Osteoblast (primary cell): ENCODE results near the gene GADD45G. TPM values are rescaled to one million over a fixed set of nuclear protein-coding genes. Genes with fewer than 3 reads are reported as not detected.
A peak's percentile ranks its signal among the peaks of the same experiment; 100 is the strongest.

ENCODE experiments used
- DNase-seq: peaks from one replicate; pipeline ENCODE4 v3.0.0; 2011; ENCODE audit warnings: low spot score, mixed read lengths; ENCODE audit not compliant: insufficient read length; ENCODE audit errors: missing footprints
- H2AFZ ChIP-seq: 2 replicates; pipeline ENCODE4 v1.6.0; 2011; ENCODE audit warnings: mild to moderate bottlenecking, low read length
- H3K27ac ChIP-seq: 2 replicates; pipeline ENCODE4 v1.5.1; 2011; ENCODE audit warnings: mild to moderate bottlenecking, low read depth, low read length, moderate library complexity
- H3K27me3 ChIP-seq: 2 replicates; pipeline ENCODE4 v1.6.0; 2012; ENCODE audit warnings: mild to moderate bottlenecking, control low read depth, inconsistent platforms, low read length, moderate library complexity; ENCODE audit not compliant: insufficient read depth
- H3K36me3 ChIP-seq: 2 replicates; pipeline ENCODE4 v1.5.1; 2011; ENCODE audit warnings: mild to moderate bottlenecking, low read length, control low read depth, moderate library complexity; ENCODE audit not compliant: insufficient read depth
- H3K4me1 ChIP-seq: 2 replicates; pipeline ENCODE4 v1.5.1; 2011; ENCODE audit warnings: mild to moderate bottlenecking, low read length, control low read depth, moderate library complexity; ENCODE audit not compliant: insufficient read depth
- H3K4me2 ChIP-seq: 2 replicates; pipeline ENCODE4 v1.6.0; 2011; ENCODE audit warnings: mild to moderate bottlenecking, low read length; ENCODE audit not compliant: insufficient read depth
- H3K4me3 ChIP-seq: fragments of 200-600 bp; sonication (generic); 3 replicates; pipeline ENCODE4 v1.5.1; 2012; ENCODE audit warnings: mild to moderate bottlenecking, low read length, inconsistent platforms; ENCODE audit not compliant: insufficient read depth
- H3K79me2 ChIP-seq: 2 replicates; pipeline ENCODE4 v1.6.0; 2012; ENCODE audit warnings: mild to moderate bottlenecking, low read length, control low read depth, inconsistent platforms; ENCODE audit not compliant: insufficient read depth
- H3K9me3 ChIP-seq: 2 replicates; pipeline ENCODE4 v1.5.1; 2011; ENCODE audit warnings: low read depth, low read length, control low read depth
- H4K20me1 ChIP-seq: 2 replicates; pipeline ENCODE4 v1.6.0; 2012; ENCODE audit warnings: mild to moderate bottlenecking, low read length, control low read depth; ENCODE audit not compliant: insufficient read depth
- CTCF ChIP-seq: IDR thresholded peaks from 2 replicates; pipeline ENCODE4 v1.5.1; 2011; ENCODE audit warnings: mild to moderate bottlenecking, low read depth, low read length, moderate library complexity; ENCODE audit errors: extremely low read depth
- total RNA-seq: library from RNA; depleted of rRNA; stranded (reverse); fragments of >200 nt; gene quantifications from 2 replicates; pipeline ENCODE4 v1.2.3, GENCODE V29; 2012

GADD45G gene
- total RNA-seq, 1 donor: under 0.01 TPM

DNA sequence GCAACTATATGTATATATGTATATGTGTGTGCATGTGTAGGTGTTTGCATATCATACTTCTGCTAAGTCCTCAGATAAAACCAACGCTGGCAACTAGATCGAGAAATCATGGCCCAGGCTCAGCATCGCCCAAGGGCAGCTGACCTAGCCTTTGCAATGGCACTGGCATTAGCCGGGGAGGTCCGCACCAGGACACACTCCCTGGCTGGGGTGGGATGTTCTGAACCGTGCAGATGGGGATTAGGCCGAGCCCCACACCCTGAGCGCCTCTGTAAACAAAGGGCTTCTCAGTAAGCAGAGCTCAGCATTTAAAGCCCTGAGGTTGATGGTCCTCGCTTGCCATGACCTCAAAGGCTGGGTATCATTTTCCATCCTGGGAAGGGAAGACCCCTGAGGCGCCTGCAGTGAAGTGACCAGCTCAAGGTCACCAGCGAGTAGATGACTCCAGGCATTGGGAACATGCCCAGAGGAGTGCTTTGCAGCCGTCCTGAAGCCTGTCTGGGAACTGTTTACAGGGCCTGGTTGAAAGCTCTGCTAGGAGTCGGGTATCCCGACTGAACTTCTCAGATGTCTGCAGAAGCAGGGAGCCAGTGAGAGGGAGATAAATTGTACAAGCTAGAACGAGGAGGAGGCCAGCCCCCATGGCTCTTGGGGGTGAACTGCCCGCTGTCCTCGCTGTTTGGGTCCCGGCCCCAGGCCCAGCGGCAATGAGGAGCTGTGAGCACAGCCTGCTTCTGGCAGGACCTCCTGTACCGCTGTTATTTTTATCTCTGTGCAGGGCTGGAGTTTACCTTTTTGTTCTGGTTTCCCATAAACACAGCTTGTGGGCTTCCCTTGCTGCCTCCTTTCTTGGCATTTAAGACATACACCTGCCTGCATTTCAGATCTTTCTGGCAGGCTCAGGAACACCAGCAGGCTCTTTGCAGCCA, 18.4 kb downstream of the GADD45G start:
- Histone ChIP-seq H3K79me2 (no peaks in the 10 kb centered on the region), H3K27me3 (no peaks in the 10 kb centered on the region), H3K4me1 (no peaks in the 10 kb centered on the region), H4K20me1 (no peaks in the 10 kb centered on the region), H3K27ac (no peak overlapping the region), H3K4me3 (no peak overlapping the region), H3K36me3 (no peaks in the 10 kb centered on the region), H3K4me2 (no peak overlapping the region), H2AFZ (no peak overlapping the region), H3K9me3 (no peaks in the 10 kb centered on the region)
- TF ChIP-seq CTCF: no peak
- peak; percentile 58 for DNase-seq

DNA sequence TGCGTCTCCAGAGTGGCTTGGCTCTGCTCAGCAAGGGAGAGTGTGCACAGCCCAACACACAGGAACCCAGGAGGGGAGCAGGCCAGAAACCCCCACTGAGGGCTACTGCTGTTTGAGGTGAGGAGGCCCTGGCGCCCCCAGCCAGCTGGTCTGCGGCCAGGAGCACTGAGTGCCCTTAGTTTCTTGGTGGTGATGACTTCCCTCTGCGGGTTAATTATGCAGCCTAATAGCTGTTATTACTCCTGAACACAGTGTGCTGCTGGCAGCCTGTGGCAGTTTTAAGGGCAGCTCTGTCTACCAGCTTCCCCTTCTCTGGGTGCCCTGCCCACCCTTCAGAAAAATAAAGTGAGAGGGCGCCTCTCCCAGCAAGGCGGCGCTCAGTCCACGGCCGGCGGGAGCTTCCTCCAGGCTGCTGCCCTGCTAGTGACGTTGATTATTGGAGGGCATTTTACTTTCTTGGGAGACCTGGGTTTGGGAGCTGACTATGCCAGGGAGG, 19.2 kb downstream of the GADD45G start:
- H3K4me2 ChIP-seq: no peak overlapping the region
- H3K27me3 ChIP-seq: no peaks in the 10 kb centered on the region
- H3K79me2 ChIP-seq: no peaks in the 10 kb centered on the region
- no peak overlapping the region for H3K27ac ChIP-seq
- no peak for TF ChIP-seq CTCF
- H3K9me3 ChIP-seq: no peaks in the 10 kb centered on the region
- H3K4me3 ChIP-seq: no peak overlapping the region
- DNase-seq: peak; percentile 26
- no peaks in the 10 kb centered on the region for H3K36me3 ChIP-seq
- no peaks in the 10 kb centered on the region for H3K4me1 ChIP-seq
- no peak overlapping the region for H2AFZ ChIP-seq
- no peaks in the 10 kb centered on the region for H4K20me1 ChIP-seq

- no peak overlapping the region for H3K4me2 ChIP-seq
- no peaks in the 10 kb centered on the region for H3K36me3 ChIP-seq
- TF ChIP-seq CTCF: no peak
- no peak overlapping the region for H3K27ac ChIP-seq
- no peaks in the 10 kb centered on the region for H3K27me3 ChIP-seq
- peak; percentile 18 for DNase-seq
- H2AFZ ChIP-seq: no peak overlapping the region
- H3K4me3 ChIP-seq: no peak overlapping the region
- H3K79me2 ChIP-seq: no peaks in the 10 kb centered on the region
- no peaks in the 10 kb centered on the region for H3K4me1 ChIP-seq
- H3K9me3 ChIP-seq: no peaks in the 10 kb centered on the region
- no peaks in the 10 kb centered on the region for H4K20me1 ChIP-seq
These were observed 21.2 kb downstream of the GADD45G start for GRCh38 chr9:89625721-89626687.
